COLO829 (cell line): Measurements from ENCODE around the gene ZNF189.
A peak's percentile ranks its signal among the peaks of the same experiment; 100 is the strongest.

ENCODE experiments used
- DNase-seq: peaks from one replicate; pipeline ENCODE4 v3.0.0; 2012; ENCODE audit warnings: low spot score

The ZNF189 gene

DNA sequence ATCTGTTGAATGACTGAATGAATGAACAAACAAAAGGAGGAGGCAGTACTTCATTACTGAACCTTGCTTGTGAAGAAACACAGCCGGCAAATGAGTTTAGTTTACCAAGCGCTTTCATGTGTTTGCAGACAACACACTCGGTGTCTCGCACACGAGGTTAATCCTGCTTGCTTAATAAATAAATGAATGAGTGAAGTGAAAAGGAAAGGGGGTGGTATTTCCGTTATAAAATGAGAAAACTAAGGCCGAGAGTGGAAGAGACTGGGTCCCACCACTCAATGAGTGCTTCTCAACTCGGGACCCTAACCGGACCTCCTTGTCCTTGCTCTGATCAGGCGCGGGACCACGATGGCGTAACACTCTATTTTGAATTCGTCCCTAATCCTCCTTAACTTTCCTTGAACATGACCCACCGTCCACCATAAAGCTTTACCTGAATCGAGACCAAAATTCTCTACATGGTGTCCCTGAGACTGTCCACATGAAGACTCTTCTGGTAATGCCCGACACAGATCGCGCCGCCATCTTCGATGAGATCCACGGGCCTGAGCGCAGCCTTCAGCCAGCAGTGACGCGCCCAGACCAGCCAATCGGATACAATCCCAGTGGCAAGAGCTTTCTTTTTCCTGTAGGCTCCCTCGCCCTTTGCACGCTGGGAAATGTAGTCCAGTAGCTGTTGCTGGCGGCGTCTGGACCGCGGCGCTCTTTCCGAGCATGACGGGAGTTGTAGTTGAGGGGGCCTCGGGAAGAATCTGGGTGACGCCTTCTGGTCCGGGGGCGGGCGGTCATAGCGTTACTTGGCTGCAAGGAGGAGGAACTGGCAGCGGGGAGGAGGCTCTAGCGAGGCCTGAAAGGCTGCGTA lies at the start of gene ZNF189, which contains the start of gene MRPL50:
TSS of gene ZNF189 (plus strand) at position 784 of the 862 bp plus-strand sequence. CDS start 306 bp downstream, outside the sequence.
TSS of gene MRPL50 (minus strand) at position 551 of the 862 bp plus-strand sequence. CDS start at position 525, 26 bp downstream.
- peak; percentile 99 for DNase-seq

- DNase-seq, result no peak
Measured at GRCh38 chr9:101350285-101350684, 48.4 kb upstream of the ZNF189 start.

DNA sequence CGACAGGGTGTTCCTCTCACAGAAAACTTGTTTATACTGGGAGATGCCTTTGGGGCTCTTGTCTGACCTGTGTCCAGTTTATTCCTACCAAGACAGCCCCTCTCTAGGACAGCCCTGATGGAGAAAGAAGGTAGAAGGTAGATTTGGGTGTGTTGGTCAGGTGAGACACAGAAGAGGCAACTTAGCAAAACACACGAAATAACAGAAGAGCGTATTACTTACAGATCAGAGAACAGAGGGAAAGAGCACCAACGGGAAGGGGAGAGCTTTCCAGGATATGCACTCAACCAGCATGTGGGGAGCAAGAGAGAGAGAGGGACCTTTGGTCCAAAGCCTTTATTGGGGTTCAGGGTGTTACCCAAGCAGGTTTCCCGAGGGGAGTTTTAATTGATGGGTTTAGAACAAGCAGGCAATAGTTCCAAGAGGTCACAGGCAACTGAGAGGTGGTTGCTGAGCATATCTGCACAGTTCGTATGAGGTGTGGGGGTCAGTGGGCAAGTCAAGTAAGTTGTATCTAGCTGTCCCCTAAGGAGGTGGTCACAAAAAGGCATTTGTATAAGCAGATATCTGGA lies 45.7 kb upstream of the ZNF189 start:
- no peak for DNase-seq

DNA sequence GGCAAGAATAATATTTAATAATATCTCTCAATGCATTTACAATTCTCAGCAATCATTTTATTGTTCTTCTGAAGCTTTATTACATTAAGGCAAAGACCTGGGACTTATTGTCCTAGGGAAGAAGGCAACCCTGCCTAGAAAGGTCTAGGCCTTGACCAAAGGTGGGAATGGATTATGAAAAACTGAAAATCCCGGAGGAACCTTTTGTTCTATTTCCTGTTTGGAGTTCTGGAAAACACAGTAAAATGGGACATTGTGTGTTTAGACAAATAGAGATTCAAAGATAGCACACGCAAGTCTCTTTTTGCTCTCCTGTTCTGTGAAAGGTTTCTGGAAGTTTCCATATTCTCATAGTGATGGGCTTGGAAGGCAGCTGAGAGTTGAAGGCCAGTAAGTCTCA lies 45.0 kb upstream of the ZNF189 start:
- no peak for DNase-seq

DNA sequence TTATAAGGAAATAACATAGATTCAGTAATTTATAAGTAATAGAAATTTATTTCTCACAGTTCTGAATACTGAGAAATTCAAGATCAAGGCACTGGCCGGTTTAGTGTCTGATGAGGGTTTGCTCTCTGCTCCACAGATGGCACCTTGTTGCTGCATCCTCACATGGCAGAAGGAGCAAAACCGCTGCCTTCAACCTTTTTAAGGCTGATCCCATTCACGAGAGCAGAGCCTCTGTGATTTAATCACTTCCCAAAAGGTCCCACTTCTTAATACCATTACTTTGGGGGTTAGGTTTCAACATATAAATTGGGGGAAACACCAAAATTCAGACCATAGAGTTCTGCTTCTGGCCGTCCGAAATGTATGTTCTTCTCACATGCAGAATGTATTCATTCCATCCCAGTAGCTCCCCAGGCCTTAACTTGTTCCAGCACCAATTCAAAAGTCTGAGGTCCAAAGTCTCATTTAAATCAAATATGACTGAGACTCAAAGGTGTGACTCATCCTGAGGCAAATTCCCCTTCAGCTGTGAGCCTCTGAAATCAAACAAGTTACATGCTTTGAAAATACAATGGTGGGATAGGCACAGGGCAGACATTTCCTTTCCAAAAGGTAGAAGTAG lies 44.4 kb upstream of the ZNF189 start:
- no peak for DNase-seq

GRCh38 chr9:101354765-101355708 lies 43.6 kb upstream of the ZNF189 start:
- DNase-seq, result no peak

DNA sequence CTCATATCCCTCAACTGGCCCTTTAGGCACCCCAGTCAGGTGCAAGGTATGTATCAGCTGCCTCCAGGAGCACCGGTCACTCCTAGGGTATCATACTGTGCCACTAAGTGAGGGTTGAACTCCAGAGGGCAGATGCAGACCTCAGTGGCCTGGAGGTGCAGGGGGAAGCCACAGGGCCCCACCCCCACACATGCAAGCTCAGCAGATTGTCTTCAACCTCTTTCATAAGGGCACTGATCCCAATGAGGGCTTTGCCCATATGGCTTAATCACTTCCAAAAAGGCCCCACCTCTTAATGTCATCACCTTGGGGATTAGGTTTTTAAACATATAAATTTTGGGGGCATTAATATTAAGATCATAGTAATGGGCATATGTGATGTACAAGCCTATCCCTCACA lies 42.0 kb upstream of the ZNF189 start:
- no peak for DNase-seq

- no peak for DNase-seq
Measured at GRCh38 chr9:101359679-101360078, 39.0 kb upstream of the ZNF189 start.

GRCh38 chr9:101360647-101361046 lies 38.0 kb upstream of the ZNF189 start:
- no peak for DNase-seq

- no peak for DNase-seq
Measured at GRCh38 chr9:101362450-101362849, 36.2 kb upstream of the ZNF189 start.

DNA sequence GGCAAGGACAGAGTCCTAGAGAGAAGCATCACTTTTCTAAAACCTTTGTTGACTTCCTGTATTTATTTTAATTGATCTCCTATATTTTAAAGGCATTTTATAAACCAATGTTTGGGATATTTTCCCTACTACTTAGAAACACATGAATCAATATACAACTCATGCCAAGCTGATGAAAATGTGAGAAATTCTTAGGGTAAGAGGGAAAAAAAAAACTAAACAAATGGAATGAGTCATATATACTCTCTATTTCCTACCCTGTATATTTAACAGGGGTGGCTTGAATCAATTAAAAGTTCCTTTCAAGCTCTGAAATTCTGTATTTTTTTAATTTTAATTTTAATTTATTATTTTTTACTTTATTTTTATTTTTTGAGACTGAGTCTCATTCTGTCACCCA lies 33.5 kb upstream of the ZNF189 start:
- DNase-seq, result no peak

DNA sequence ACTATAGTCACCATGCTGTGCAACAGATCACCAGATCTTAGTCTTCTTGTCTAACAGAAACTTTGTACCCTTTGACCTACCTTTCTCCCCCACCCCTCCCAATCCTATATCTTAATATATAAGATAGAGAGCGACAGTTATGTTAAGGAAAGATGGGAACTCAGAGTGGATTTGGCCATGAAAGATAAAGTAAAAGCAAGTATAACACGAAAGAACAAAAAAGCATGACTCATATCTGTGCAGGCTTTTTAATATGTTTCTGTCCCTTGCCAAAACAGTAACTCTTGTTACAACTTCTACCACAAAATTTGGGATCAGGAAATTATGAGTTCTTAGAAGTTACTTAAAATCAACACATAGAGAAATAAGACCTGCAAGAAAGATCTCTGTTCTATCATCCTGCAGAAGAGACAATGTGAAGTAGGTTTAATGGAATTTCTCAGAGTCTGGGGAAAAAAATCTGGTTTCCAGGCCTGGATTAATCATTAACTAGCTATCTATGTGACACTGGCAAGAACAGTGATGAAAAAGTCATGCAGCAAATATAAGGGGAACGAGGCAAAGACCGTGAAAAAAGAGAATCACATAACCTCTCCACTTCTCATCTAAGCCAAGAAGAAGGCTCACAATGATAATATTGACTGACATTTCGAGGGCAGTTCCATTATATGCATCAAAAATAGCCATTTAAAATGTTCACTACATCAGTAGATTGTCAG lies 32.5 kb upstream of the ZNF189 start:
- peak; percentile 26 for DNase-seq

DNA sequence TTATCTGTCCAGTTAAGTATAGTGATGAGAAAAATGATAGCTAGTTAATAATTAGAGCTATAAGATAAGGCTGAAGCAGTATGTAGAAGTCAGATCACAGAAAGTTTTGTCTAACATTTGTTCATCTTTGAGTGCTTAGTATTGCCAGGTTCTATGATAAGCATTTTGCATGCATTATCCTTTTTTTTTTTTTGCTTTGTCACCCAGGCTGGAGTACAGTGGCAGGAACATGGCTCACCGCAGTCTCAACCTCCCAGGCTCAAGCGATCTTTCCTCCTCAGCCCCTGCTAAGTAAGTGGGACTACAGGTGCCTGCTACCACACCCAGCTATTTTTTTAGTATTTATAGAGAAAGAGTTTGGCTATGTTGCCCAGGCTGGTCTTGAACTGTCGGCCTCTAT lies 31.3 kb upstream of the ZNF189 start:
- DNase-seq, result no peak

- DNase-seq, result no peak
Measured at GRCh38 chr9:101369286-101369685, 29.4 kb upstream of the ZNF189 start.

GRCh38 chr9:101369884-101370531 lies 28.6 kb upstream of the ZNF189 start:
- DNase-seq, result no peak

GRCh38 chr9:101371813-101372212 lies 26.8 kb upstream of the ZNF189 start:
- DNase-seq, result no peak

GRCh38 chr9:101372327-101373118 lies 26.1 kb upstream of the ZNF189 start:
- no peak for DNase-seq

GRCh38 chr9:101375546-101375945 lies 23.1 kb upstream of the ZNF189 start:
- DNase-seq, result no peak

- DNase-seq, result peak; percentile 77
Measured at GRCh38 chr9:101376111-101376848, 22.4 kb upstream of the ZNF189 start.
